PC-9 (cell line): ENCODE results near the gene SULT1E1. TPM values are rescaled to one million over a fixed set of nuclear protein-coding genes. Genes with fewer than 3 reads are reported as not detected.

ENCODE experiments used
- BruUV-seq: library from RNA; stranded (reverse); fragments of 400-500 nt; replicated peaks from 2 replicates; lab custom pipeline; 2021; lab: Mats Ljungman, UMichigan
- CTCF ChIA-PET: fragments of 300-600 bp; sonication (Branson Sonifier 250); formaldehyde crosslinking; loops from one replicate; lab custom pipeline; 2022; ENCODE audit warnings: antibody characterized with exemption; lab: Charles Lee
- POLR2A ChIA-PET: fragments of 300-600 bp; sonication (Branson Sonifier 250); formaldehyde crosslinking; loops from one replicate; lab custom pipeline; 2022; ENCODE audit warnings: antibody characterized with exemption; ENCODE audit not compliant: unreplicated experiment; lab: Charles Lee
- DNase-seq, 2 experiments: peaks; one replicate each; pipeline versions ENCODE4 v3.0.0 to v3.0.0-alpha.2; 2015 to 2022; ENCODE audit warnings: mixed read lengths in 1 of 2
- H2AFZ ChIP-seq: fragments of 200-600 bp; sonication (generic); 2 replicates; pipeline ENCODE4 v1.8.1; 2017; ENCODE audit warnings: antibody characterized with exemption
- H3F3A ChIP-seq: fragments of 200-600 bp; sonication (generic); 2 replicates; pipeline ENCODE4 v1.8.1; 2017; ENCODE audit warnings: antibody characterized with exemption, mild to moderate bottlenecking, low read depth; ENCODE audit not compliant: insufficient read depth
- H3K27ac ChIP-seq: fragments of 200-600 bp; sonication (generic); 2 replicates; pipeline ENCODE4 v1.6.1; 2016; ENCODE audit warnings: mixed run types
- H3K27me3 ChIP-seq: fragments of 200-600 bp; sonication (generic); 2 replicates; pipeline ENCODE4 v1.6.1; 2016; ENCODE audit warnings: low read depth, mixed run types; ENCODE audit not compliant: insufficient read depth
- H3K36me3 ChIP-seq: fragments of 200-600 bp; sonication (generic); 2 replicates; pipeline ENCODE4 v1.6.1; 2016; ENCODE audit warnings: low read depth, mixed run types
- H3K4me1 ChIP-seq: fragments of 200-600 bp; sonication (generic); replicated peaks from 2 replicates; pipeline ENCODE4 v1.6.1; 2016; ENCODE audit warnings: mixed run types; ENCODE audit not compliant: insufficient read depth
- H3K4me2 ChIP-seq: fragments of 200-600 bp; sonication (generic); 2 replicates; pipeline ENCODE4 v1.6.1; 2017; ENCODE audit warnings: mixed run types
- H3K4me3 ChIP-seq: fragments of 200-600 bp; sonication (generic); 2 replicates; pipeline ENCODE4 v1.6.1; 2016; ENCODE audit warnings: mixed run types
- H3K79me2 ChIP-seq: fragments of 200-600 bp; sonication (generic); 2 replicates; pipeline ENCODE4 v1.6.1; 2017; ENCODE audit warnings: low read depth, mixed run types
- H3K9me2 ChIP-seq: fragments of 200-600 bp; sonication (generic); 2 replicates; pipeline ENCODE4 v1.8.1; 2017; ENCODE audit warnings: mild to moderate bottlenecking; ENCODE audit not compliant: insufficient read depth
- H3K9me3 ChIP-seq: fragments of 200-600 bp; sonication (generic); 2 replicates; pipeline ENCODE4 v1.8.1; 2016; ENCODE audit warnings: low read depth; ENCODE audit not compliant: insufficient read depth
- H4K20me1 ChIP-seq: fragments of 200-600 bp; sonication (generic); 2 replicates; pipeline ENCODE4 v1.8.1; 2017; ENCODE audit not compliant: insufficient read depth
- EZH2 ChIP-seq: fragments of 200-600 bp; sonication (generic); IDR thresholded peaks from 2 replicates; pipeline ENCODE4 v1.8.0; 2017; ENCODE audit warnings: antibody characterized with exemption, low read depth
- intact Hi-C: fragments of 100-400 bp; cut with micrococcal nuclease; formaldehyde crosslinking; loops from one replicate; pipeline ENCODE4 v1.10.0; 2022; ENCODE audit not compliant: unreplicated experiment
- total RNA-seq: library from RNA; stranded (reverse); gene quantifications from 2 replicates; pipeline ENCODE4 v1.2.3, GENCODE V29; 2021
- TF ChIP-seq, protein P1 (sequence below): fragments of 200-600 bp; sonication (generic); conservative IDR thresholded peaks from 2 replicates; pipeline ENCODE4 v1.6.1; 2017; ENCODE audit warnings: mixed run types, antibody characterized with exemption, mild to moderate bottlenecking, moderate library complexity

Gene SULT1E1
- total RNA-seq, 1 experiment from 2014 or later = not detected

GRCh38 chr4:69896530-69897116 is 36.7 kb upstream of the SULT1E1 start:
- BruUV-seq = no TSS peak
- TF ChIP-seq, protein P1, sequence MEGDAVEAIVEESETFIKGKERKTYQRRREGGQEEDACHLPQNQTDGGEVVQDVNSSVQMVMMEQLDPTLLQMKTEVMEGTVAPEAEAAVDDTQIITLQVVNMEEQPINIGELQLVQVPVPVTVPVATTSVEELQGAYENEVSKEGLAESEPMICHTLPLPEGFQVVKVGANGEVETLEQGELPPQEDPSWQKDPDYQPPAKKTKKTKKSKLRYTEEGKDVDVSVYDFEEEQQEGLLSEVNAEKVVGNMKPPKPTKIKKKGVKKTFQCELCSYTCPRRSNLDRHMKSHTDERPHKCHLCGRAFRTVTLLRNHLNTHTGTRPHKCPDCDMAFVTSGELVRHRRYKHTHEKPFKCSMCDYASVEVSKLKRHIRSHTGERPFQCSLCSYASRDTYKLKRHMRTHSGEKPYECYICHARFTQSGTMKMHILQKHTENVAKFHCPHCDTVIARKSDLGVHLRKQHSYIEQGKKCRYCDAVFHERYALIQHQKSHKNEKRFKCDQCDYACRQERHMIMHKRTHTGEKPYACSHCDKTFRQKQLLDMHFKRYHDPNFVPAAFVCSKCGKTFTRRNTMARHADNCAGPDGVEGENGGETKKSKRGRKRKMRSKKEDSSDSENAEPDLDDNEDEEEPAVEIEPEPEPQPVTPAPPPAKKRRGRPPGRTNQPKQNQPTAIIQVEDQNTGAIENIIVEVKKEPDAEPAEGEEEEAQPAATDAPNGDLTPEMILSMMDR = peak; percentile 58
- no peak for TF ChIP-seq EZH2
- intact Hi-C loops = loop anchor here (2.0 to 5.0 kb wide), 2 partner anchors 286 to 611 kb away; no protein-coding TSS in a partner anchor
- ChIA-PET CTCF (interaction anchor here (0.8 kb wide), 1 partner anchor 287 kb away, joined by 3 read pairs; no protein-coding TSS in a partner anchor), POLR2A (no interaction called here)
- Histone ChIP-seq H3F3A (no peaks in the 10 kb centered on the region), H4K20me1 (no peaks in the 10 kb centered on the region), H3K4me3 (no peak overlapping the region), H3K79me2 (no peaks in the 10 kb centered on the region), H3K4me1 (no peaks in the 10 kb centered on the region), H3K27ac (no peak overlapping the region), H3K9me3 (no peaks in the 10 kb centered on the region), H3K27me3 (no peaks in the 10 kb centered on the region), H3K4me2 (no peak overlapping the region), H3K36me3 (no peaks in the 10 kb centered on the region), H3K9me2 (no peaks in the 10 kb centered on the region), H2AFZ (no peak overlapping the region)
- no peak for DNase-seq

DNA sequence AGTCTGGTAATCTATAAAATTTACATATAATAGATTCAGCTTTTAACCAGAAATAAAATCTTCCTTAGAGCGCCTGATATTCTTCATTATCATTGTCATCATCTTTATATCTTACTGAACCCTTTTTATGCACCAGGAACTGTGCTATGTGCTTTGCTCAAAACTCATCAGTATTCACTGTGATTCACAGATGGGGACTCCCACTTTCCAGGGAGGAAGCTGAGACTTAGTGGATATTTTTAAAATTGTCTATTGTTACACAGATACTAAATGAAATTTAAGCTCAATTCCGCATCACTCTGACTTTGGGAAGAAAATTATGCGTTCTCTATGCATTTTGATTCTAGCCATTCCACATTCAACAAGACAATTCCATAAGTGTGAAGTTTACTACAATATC is 34.8 kb upstream of the SULT1E1 start:
- Histone ChIP-seq H4K20me1 (no peaks in the 10 kb centered on the region), H2AFZ (no peak overlapping the region), H3K27ac (no peak overlapping the region), H3F3A (no peaks in the 10 kb centered on the region), H3K9me3 (no peaks in the 10 kb centered on the region), H3K4me3 (no peak overlapping the region), H3K27me3 (no peaks in the 10 kb centered on the region), H3K4me2 (no peak overlapping the region), H3K79me2 (no peaks in the 10 kb centered on the region), H3K36me3 (no peaks in the 10 kb centered on the region), H3K4me1 (no peaks in the 10 kb centered on the region), H3K9me2 (no peaks in the 10 kb centered on the region)
- intact Hi-C loops = loop anchor here (5.0 kb wide), 1 partner anchor 613 kb away; no protein-coding TSS in a partner anchor
- no peak for TF ChIP-seq EZH2
- TF ChIP-seq, protein P1 = no peak
- CTCF ChIA-PET = interaction anchor here (0.6 kb wide), 1 partner anchor 352 kb away, joined by 4 read pairs; no protein-coding TSS in a partner anchor
- DNase-seq = no peak
- POLR2A ChIA-PET = no interaction called here
- no TSS peak for BruUV-seq

- Histone ChIP-seq H3K4me1 (no peaks in the 10 kb centered on the region), H3K9me2 (no peaks in the 10 kb centered on the region), H2AFZ (no peak overlapping the region), H4K20me1 (no peaks in the 10 kb centered on the region), H3K4me2 (no peak overlapping the region), H3K79me2 (no peaks in the 10 kb centered on the region), H3K4me3 (no peak overlapping the region), H3F3A (no peaks in the 10 kb centered on the region), H3K36me3 (no peaks in the 10 kb centered on the region), H3K27ac (no peak overlapping the region), H3K9me3 (no peaks in the 10 kb centered on the region), H3K27me3 (no peaks in the 10 kb centered on the region)
- intact Hi-C loops = no loop called here
- DNase-seq = no peak
- TF ChIP-seq, protein P1 = no peak
- no peak for TF ChIP-seq EZH2
- ChIA-PET CTCF (interaction anchor here (0.6 kb wide), 1 partner anchor 353 kb away, joined by 4 read pairs; no protein-coding TSS in a partner anchor), POLR2A (no interaction called here)
- BruUV-seq = no TSS peak
These were observed 34.2 kb upstream of the SULT1E1 start for GRCh38 chr4:69894186-69894585.
